LNCaP clone FGC (cell line): Measurements from ENCODE around the gene MAPK8IP1.
A peak's percentile ranks its signal among the peaks of the same experiment; 100 is the strongest.

Experiments
- DNase-seq: peaks from one replicate; pipeline ENCODE4 v3.0.0-alpha.2; 2011; ENCODE audit warnings: low read depth
- H3K4me3 ChIP-seq: 2 replicates; pipeline ENCODE4 v1.5.1; 2011; ENCODE audit warnings: mild to moderate bottlenecking, low read depth, low read length, control low read depth
- TF ChIP-seq, protein P1 (sequence below): IDR thresholded peaks from 2 replicates; pipeline ENCODE4 v1.5.1; 2012; ENCODE audit warnings: mild to moderate bottlenecking; ENCODE audit not compliant: control insufficient read depth, insufficient read depth; ENCODE audit errors: extremely low read depth

MAPK8IP1 gene

DNA sequence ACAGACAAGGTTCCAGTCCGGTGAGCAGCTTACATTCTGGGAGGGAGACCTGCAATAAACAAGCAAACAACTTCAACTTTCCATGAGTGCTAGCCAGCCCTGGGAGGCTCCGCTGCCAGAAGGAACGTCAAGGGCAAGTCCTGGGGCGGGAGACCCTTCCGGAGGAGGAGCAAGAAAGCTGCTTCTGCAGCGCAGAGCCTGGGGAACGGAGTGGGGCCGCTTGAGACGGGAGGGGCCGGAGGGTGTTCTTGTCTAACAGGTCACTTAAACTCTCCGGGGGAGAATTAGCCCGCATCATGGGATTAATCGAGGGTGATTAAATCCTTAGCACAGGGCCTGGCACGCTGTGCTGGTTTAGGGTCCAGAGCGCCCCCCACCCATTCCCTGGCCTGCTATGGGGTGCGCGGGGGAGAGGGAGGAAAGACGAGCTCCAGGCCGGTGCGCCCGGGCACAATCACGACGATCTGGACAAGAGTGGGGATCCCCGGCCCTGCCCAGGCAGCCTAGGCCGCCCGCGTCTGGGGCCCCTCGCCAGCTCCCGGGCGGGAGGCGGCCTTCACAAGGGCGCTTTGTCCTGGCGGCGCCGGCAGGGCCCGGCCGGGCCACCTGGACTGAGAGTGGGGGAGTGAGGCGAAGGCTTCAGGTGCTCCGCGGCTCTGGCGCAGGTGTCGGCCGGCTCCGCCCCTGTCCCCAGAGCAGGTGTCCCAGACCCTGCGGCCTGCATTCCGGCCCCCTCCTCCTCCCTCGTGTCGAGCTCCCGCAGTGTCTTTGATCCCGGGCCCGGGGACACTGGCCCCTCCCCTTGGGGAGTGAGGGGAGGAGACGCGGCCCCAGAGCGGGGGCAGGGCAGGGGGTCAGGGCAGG is 36.3 kb downstream of the MAPK8IP1 start:
- H3K4me3 ChIP-seq, result peak overlapping the region; percentile 52
- TF ChIP-seq, protein P1, sequence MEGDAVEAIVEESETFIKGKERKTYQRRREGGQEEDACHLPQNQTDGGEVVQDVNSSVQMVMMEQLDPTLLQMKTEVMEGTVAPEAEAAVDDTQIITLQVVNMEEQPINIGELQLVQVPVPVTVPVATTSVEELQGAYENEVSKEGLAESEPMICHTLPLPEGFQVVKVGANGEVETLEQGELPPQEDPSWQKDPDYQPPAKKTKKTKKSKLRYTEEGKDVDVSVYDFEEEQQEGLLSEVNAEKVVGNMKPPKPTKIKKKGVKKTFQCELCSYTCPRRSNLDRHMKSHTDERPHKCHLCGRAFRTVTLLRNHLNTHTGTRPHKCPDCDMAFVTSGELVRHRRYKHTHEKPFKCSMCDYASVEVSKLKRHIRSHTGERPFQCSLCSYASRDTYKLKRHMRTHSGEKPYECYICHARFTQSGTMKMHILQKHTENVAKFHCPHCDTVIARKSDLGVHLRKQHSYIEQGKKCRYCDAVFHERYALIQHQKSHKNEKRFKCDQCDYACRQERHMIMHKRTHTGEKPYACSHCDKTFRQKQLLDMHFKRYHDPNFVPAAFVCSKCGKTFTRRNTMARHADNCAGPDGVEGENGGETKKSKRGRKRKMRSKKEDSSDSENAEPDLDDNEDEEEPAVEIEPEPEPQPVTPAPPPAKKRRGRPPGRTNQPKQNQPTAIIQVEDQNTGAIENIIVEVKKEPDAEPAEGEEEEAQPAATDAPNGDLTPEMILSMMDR, result no peak
- DNase-seq, result peak; percentile 76

DNA sequence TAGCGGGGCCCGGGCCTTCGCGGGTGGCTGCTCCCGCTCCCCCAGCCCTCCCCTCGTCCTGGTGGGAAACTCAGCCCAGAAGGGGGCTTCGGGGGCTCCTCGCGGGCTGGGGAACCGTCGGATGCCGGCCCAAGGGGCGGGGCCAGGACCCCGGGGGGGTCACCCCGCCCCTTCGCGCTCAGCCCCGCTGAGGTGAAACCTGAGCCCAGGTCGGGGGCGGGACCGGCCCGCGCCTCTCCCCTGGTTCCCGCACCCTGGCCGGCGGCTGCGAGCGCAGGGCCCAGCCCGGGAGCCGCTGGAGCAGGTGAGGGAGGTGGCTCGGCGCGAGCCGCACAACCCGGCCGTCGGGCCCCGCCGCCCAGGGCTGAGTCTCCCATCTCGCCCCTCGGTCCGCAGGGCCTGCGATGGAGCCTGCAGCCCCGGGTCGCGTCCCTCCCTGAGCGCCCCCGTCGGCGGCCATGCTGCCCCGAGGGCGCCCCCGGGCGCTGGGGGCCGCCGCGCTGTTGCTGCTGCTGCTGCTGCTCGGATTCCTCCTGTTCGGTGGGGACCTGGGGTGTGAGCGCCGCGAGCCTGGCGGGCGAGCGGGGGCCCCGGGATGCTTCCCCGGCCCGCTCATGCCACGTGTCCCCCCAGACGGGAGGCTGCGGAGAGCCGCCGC is 37.1 kb downstream of the MAPK8IP1 start, which contains the start of gene LARGE2:
TSS of gene LARGE2 (plus strand) at position 232 of the 658 bp plus-strand sequence. CDS start at position 459, 227 bp downstream.
- DNase-seq, result no peak
- TF ChIP-seq, protein P1, result 0 out of 2 replicates have a peak, but pooled peaks have one; percentile 7
- H3K4me3 ChIP-seq, result peak within 1 kb of the TSS; percentile 52

DNA sequence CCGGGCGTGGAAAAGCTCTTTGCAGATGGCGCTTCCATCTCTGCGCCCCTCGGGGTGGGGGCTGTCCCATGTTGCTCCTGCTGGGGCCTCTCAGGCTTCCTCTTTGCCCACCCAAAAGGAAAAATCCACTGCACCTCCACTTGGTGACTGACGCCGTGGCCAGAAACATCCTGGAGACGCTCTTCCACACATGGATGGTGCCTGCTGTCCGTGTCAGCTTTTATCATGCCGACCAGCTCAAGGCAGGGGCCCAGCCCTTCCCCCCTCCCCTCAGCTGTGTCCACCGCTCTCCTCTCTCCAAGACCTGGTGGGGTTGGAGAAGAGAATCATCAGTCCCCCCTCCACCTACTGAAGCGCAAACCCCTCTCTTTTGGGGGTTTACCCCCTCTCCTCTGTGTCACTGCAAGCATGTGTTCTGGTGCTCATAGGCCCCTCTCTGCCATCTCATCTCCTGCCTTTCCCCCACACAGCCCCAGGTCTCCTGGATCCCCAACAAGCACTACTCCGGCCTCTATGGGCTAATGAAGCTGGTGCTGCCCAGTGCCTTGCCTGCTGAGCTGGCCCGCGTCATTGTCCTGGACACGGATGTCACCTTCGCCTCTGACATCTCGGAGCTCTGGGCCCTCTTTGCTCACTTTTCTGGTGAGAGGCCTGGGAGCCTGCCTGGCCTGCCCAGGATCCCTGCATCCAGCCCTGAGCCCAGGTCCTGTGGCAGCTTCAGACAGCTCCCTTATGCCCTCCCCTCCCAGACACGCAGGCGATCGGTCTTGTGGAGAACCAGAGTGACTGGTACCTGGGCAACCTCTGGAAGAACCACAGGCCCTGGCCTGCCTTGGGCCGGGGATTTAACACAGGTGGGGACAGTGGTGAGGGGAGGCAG is 38.8 kb downstream of the MAPK8IP1 start:
- TF ChIP-seq, protein P1, result no peak
- DNase-seq, result no peak
- no peak overlapping the region for H3K4me3 ChIP-seq

DNA sequence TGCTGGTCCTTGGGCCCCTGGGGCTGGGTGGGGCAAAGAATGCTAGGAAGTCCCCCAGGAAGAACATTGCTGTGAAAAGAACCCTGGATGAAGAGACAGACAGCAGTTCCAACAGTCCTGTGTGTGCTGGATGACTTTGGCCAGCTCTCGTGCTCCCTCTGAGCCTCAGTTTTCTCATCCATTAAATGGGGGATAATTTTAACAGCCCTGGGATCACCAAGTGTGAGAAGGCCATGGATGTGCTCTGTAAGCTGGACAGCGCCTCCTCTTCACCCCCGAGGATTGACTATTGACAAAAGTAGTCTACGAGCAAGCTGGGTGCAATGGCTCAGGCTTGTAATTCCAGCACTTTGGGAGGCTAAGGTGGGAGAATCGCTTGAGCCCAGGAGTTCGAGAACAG is 39.5 kb downstream of the MAPK8IP1 start:
- no peak for DNase-seq
- TF ChIP-seq, protein P1, result no peak
- H3K4me3 ChIP-seq, result no peak overlapping the region

DNA sequence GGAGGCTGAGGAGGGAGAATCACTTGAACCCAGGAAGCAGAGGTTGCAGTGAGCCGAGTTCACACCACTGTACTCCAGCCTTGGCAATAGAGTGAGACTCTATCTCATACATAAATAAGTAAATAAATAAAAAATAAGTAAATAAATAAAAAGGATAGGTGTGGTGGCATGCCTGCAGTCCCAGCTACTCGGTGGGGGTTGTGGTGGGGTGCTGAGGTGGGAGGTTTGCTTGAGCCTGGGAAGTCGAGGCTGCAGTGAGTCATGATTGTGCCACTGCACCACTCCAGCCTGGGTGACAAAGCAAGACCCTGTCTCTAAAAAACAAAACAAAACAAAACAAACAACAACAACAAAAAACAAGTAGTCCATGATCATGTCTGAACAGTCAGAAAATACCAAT is 40.1 kb downstream of the MAPK8IP1 start:
- no peak overlapping the region for H3K4me3 ChIP-seq
- DNase-seq, result no peak
- TF ChIP-seq, protein P1, result no peak

DNA sequence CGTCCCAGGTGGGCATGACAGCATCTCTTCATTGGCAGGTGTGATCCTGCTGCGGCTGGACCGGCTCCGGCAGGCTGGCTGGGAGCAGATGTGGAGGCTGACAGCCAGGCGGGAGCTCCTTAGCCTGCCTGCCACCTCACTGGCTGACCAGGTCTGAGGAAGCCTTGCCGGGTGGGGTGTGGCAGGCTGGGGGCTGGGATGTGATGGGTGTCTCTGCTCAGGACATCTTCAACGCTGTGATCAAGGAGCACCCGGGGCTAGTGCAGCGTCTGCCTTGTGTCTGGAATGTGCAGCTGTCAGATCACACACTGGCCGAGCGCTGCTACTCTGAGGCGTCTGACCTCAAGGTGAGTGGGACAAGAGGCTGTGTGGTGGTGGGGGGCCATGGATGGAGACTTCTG is 40.5 kb downstream of the MAPK8IP1 start:
- TF ChIP-seq, protein P1, result no peak
- no peak for DNase-seq
- no peak overlapping the region for H3K4me3 ChIP-seq
